PC-3 (cell line): ENCODE results near the gene EREG.

Source experiments
- CTCF ChIP-seq: fragments of 300-600 bp; sonication (generic); conservative IDR thresholded peaks from 2 replicates; pipeline ENCODE4 v1.5.1; 2017; ENCODE audit warnings: antibody characterized with exemption, low read depth, mild to moderate bottlenecking, low read length
- EZH2phosphoT487 ChIP-seq: fragments of 300-600 bp; sonication (generic); IDR thresholded peaks from 2 replicates; pipeline ENCODE4 v1.6.1; 2018; ENCODE audit warnings: mild to moderate bottlenecking, antibody characterized with exemption, low read length, borderline replicate concordance

- TF ChIP-seq CTCF, result peak; percentile 72
- no peak for TF ChIP-seq EZH2phosphoT487
Measured at GRCh38 chr4:74370912-74371311, 6.0 kb downstream of the EREG start.
